Measurements from ENCODE around the gene PTH1R.

Gene PTH1R

GRCh38 chr3:46877406-46878125 is at the start of gene PTH1R:
PTH1R (plus strand) TSS chr3:46877721; CDS start chr3:46883560, 5,839 bp downstream.
- no peak for TF ChIP-seq CTCF (IDR thresholded peaks at IDR 0.05; ENCODE audit: control insufficient read depth, extremely low read depth, insufficient read depth)
- H3K4me3 ChIP-seq (ENCODE audit: low read depth, low read length): no peak within 1 kb of the TSS
- no peak for DNase-seq (ENCODE audit: low read depth)

DNA sequence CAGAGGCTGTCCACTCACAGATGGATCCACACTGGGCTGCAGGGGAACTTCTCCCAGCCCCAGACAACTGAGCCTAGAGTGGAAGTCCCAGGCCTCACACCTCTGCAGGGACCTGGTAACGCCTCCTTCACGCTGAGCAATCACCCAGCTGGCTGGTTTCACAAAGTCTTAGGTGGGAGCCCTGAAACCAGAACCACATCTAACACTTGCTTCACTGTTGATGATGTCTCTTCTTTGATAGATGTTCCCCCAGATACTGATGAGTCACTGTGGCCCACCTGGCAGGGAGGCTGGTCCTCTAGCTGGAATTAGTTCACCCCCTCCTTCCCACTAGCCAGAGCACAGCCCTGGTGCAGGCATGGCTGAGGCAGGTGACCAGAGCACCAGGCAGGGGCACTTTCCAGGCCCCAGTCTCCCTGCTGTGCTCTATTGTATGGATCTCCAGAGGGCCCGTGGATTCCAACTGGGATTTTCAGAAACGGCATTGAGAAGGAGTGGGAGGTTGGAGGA is 47.8 kb upstream of the PTH1R start:
- no peak for TF ChIP-seq CTCF (IDR thresholded peaks at IDR 0.05; ENCODE audit: control insufficient read depth, extremely low read depth, insufficient read depth)
- no peak for DNase-seq (ENCODE audit: low read depth)
- no peak overlapping the region for H3K4me3 ChIP-seq (ENCODE audit: low read depth, low read length)

- no peak for TF ChIP-seq CTCF (IDR thresholded peaks at IDR 0.05; ENCODE audit: control insufficient read depth, extremely low read depth, insufficient read depth)
- no peak overlapping the region for H3K4me3 ChIP-seq (ENCODE audit: low read depth, low read length)
- DNase-seq (ENCODE audit: low read depth): no peak
Measured at GRCh38 chr3:46830801-46831200, 46.7 kb upstream of the PTH1R start.

DNA sequence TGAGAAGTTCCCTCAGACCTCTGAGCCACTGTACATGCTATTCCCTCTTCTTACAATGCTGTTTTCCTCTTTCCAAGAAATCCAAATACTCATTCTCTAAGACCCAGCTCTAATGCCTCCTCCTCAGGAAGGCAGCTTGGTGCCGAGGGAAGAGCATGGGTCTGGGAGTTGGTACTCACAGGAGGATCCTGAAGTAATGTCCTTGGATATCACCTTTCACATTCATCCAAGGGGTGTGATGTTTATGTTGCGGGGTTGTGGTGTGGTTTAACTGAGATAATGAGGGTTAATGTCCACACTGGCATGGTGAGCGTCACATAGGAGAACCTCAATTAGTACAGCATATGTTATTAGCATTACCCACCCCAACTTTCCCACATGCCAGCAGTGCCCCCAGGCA is 46.2 kb upstream of the PTH1R start:
- DNase-seq (ENCODE audit: low read depth): no peak
- H3K4me3 ChIP-seq (ENCODE audit: low read depth, low read length): no peak overlapping the region
- TF ChIP-seq CTCF (IDR thresholded peaks at IDR 0.05; ENCODE audit: control insufficient read depth, extremely low read depth, insufficient read depth): no peak

GRCh38 chr3:46831841-46832240 is 45.7 kb upstream of the PTH1R start:
- no peak for TF ChIP-seq CTCF (IDR thresholded peaks at IDR 0.05; ENCODE audit: control insufficient read depth, extremely low read depth, insufficient read depth)
- no peak for DNase-seq (ENCODE audit: low read depth)
- H3K4me3 ChIP-seq (ENCODE audit: low read depth, low read length): no peak overlapping the region

- H3K4me3 ChIP-seq (ENCODE audit: low read depth, low read length): no peak overlapping the region
- TF ChIP-seq CTCF (IDR thresholded peaks at IDR 0.05; ENCODE audit: control insufficient read depth, extremely low read depth, insufficient read depth): no peak
- DNase-seq (ENCODE audit: low read depth): no peak
Measured at GRCh38 chr3:46833346-46834300, 43.9 kb upstream of the PTH1R start.
